Activated naive CD4-positive, alpha-beta T cell treated with anti-CD3 and anti-CD28 coated beads for 36 hours (primary cell): ENCODE data around the gene PHLDB2. TPM values are rescaled to one million over a fixed set of nuclear protein-coding genes. Genes with fewer than 3 reads are reported as not detected.

ENCODE experiments used
- CTCF ChIA-PET: fragments of 350-600 bp; sonication (Branson Sonifier 250); formaldehyde crosslinking; loops from one replicate; lab custom pipeline; 2021; ENCODE audit warnings: antibody characterized with exemption; lab: Charles Lee
- DNase-seq: peaks from one replicate; pipeline ENCODE4 v3.0.0-alpha.2; 2020
- H3K27ac Mint-ChIP-seq: one replicate; pipeline ENCODE4 v1.8.0; 2021; ENCODE audit warnings: mild to moderate bottlenecking, mixed read lengths
- H3K27me3 Mint-ChIP-seq: one replicate; pipeline ENCODE4 v1.8.0; 2021; ENCODE audit warnings: low read depth, mixed read lengths
- H3K36me3 Mint-ChIP-seq: one replicate; pipeline ENCODE4 v1.8.0; 2021; ENCODE audit warnings: low read depth, mixed read lengths
- H3K4me1 Mint-ChIP-seq: one replicate; pipeline ENCODE4 v1.8.0; 2021; ENCODE audit warnings: low read depth, mixed read lengths
- H3K4me3 Mint-ChIP-seq: one replicate; pipeline ENCODE4 v1.8.0; 2021; ENCODE audit warnings: mild to moderate bottlenecking, moderate library complexity, mixed read lengths
- H3K9me3 Mint-ChIP-seq: one replicate; pipeline ENCODE4 v1.8.0; 2021; ENCODE audit warnings: mixed read lengths
- intact Hi-C: fragments of 100-400 bp; cut with micrococcal nuclease; formaldehyde crosslinking; loops from one replicate; pipeline ENCODE4 v1.15.1; 2023
- total RNA-seq, 2 experiments: library from RNA; stranded (reverse); gene quantifications; one replicate each; pipeline ENCODE4 v1.2.3, GENCODE V29; 2021

Gene PHLDB2
- total RNA-seq, 2 experiments from 2014 or later: 1.1 TPM

GRCh38 chr3:111864821-111865656, 6.0 kb downstream of the PHLDB2 start:
- CTCF ChIA-PET: interaction anchor here (0.7 to 1.5 kb wide), 4 partner anchors 11 to 148 kb away, joined by 3 to 5 read pairs (median 3); no protein-coding TSS in a partner anchor
- peaks cover 7% of the 10 kb centered on the region for H3K4me1 Mint-ChIP-seq
- H3K27me3 Mint-ChIP-seq: peaks cover 25% of the 10 kb centered on the region
- no peak overlapping the region for H3K4me3 Mint-ChIP-seq
- intact Hi-C loops: loop anchor here (5.0 kb wide), 1 partner anchor 288 kb away; no protein-coding TSS in a partner anchor
- no peak for DNase-seq
- no peaks in the 10 kb centered on the region for H3K36me3 Mint-ChIP-seq
- H3K27ac Mint-ChIP-seq: no peak overlapping the region
- no peaks in the 10 kb centered on the region for H3K9me3 Mint-ChIP-seq

GRCh38 chr3:111867889-111868426, 8.9 kb downstream of the PHLDB2 start:
- CTCF ChIA-PET: interaction anchor here (0.7 to 1.5 kb wide), 5 partner anchors 7 to 150 kb away, joined by 3 to 6 read pairs (median 4); no protein-coding TSS in a partner anchor
- DNase-seq: no peak
- Mint-ChIP-seq H3K4me1 (no peaks in the 10 kb centered on the region), H3K9me3 (no peaks in the 10 kb centered on the region), H3K4me3 (no peak overlapping the region), H3K36me3 (no peaks in the 10 kb centered on the region), H3K27ac (no peak overlapping the region), H3K27me3 (peaks cover 6% of the 10 kb centered on the region)
- intact Hi-C loops: no loop called here

- Mint-ChIP-seq H3K27me3 (peaks cover 2% of the 10 kb centered on the region), H3K36me3 (no peaks in the 10 kb centered on the region), H3K27ac (no peak overlapping the region), H3K4me1 (no peaks in the 10 kb centered on the region), H3K4me3 (no peak overlapping the region), H3K9me3 (no peaks in the 10 kb centered on the region)
- intact Hi-C loops: no loop called here
- CTCF ChIA-PET: interaction anchor here (0.8 kb wide), 1 partner anchor 84 kb away, joined by 3 read pairs; no protein-coding TSS in a partner anchor
- DNase-seq: no peak
Measured at GRCh38 chr3:111870620-111871019, 11.6 kb downstream of the PHLDB2 start.

GRCh38 chr3:111871809-111872623, 13.0 kb downstream of the PHLDB2 start:
- intact Hi-C loops: no loop called here
- H3K9me3 Mint-ChIP-seq: no peaks in the 10 kb centered on the region
- no peaks in the 10 kb centered on the region for H3K27me3 Mint-ChIP-seq
- H3K36me3 Mint-ChIP-seq: no peaks in the 10 kb centered on the region
- CTCF ChIA-PET: interaction anchor here (0.6 to 0.9 kb wide), 2 partner anchors 12 to 23 kb away, joined by 3 read pairs; no protein-coding TSS in a partner anchor
- H3K4me3 Mint-ChIP-seq: no peak overlapping the region
- DNase-seq: no peak
- no peak overlapping the region for H3K27ac Mint-ChIP-seq
- H3K4me1 Mint-ChIP-seq: no peaks in the 10 kb centered on the region

- Mint-ChIP-seq H3K27me3 (no peaks in the 10 kb centered on the region), H3K4me3 (no peak overlapping the region), H3K9me3 (no peaks in the 10 kb centered on the region), H3K36me3 (no peaks in the 10 kb centered on the region), H3K27ac (no peak overlapping the region), H3K4me1 (no peaks in the 10 kb centered on the region)
- CTCF ChIA-PET: interaction anchor here (0.9 kb wide), 1 partner anchor 24 kb away, joined by 3 read pairs; no protein-coding TSS in a partner anchor
- intact Hi-C loops: no loop called here
- no peak for DNase-seq
Measured at GRCh38 chr3:111872979-111873378, 13.9 kb downstream of the PHLDB2 start.

GRCh38 chr3:111874177-111874820, 15.2 kb downstream of the PHLDB2 start:
- Mint-ChIP-seq H3K4me3 (no peak overlapping the region), H3K4me1 (no peaks in the 10 kb centered on the region), H3K27ac (no peak overlapping the region), H3K27me3 (peaks cover 3% of the 10 kb centered on the region), H3K9me3 (no peaks in the 10 kb centered on the region), H3K36me3 (no peaks in the 10 kb centered on the region)
- intact Hi-C loops: no loop called here
- CTCF ChIA-PET: interaction anchor here (0.7 kb wide), 2 partner anchors 62 to 349 kb away, joined by 3 to 4 read pairs; no protein-coding TSS in a partner anchor
- DNase-seq: no peak

- no peak overlapping the region for H3K4me3 Mint-ChIP-seq
- intact Hi-C loops: no loop called here
- CTCF ChIA-PET: interaction anchor here (0.5 to 0.6 kb wide), 2 partner anchors 20 to 87 kb away, joined by 3 read pairs; no protein-coding TSS in a partner anchor
- no peaks in the 10 kb centered on the region for H3K4me1 Mint-ChIP-seq
- no peak overlapping the region for H3K27ac Mint-ChIP-seq
- DNase-seq: no peak
- H3K27me3 Mint-ChIP-seq: peaks cover 5% of the 10 kb centered on the region
- H3K9me3 Mint-ChIP-seq: peaks cover 3% of the 10 kb centered on the region
- H3K36me3 Mint-ChIP-seq: no peaks in the 10 kb centered on the region
Measured at GRCh38 chr3:111881480-111881879, 22.4 kb downstream of the PHLDB2 start.

GRCh38 chr3:111882194-111882593, 23.1 kb downstream of the PHLDB2 start:
- Mint-ChIP-seq H3K36me3 (no peaks in the 10 kb centered on the region), H3K4me1 (no peaks in the 10 kb centered on the region), H3K27me3 (peaks cover 5% of the 10 kb centered on the region), H3K9me3 (peaks cover 3% of the 10 kb centered on the region), H3K27ac (no peak overlapping the region), H3K4me3 (no peak overlapping the region)
- intact Hi-C loops: no loop called here
- no peak for DNase-seq
- CTCF ChIA-PET: interaction anchor here (1.3 kb wide), 1 partner anchor 165 kb away, joined by 6 read pairs; no protein-coding TSS in a partner anchor

- Mint-ChIP-seq H3K36me3 (no peaks in the 10 kb centered on the region), H3K4me1 (no peaks in the 10 kb centered on the region), H3K9me3 (peaks cover 3% of the 10 kb centered on the region), H3K27ac (no peak overlapping the region), H3K27me3 (peaks cover 5% of the 10 kb centered on the region), H3K4me3 (no peak overlapping the region)
- intact Hi-C loops: no loop called here
- no peak for DNase-seq
- CTCF ChIA-PET: interaction anchor here (1.3 kb wide), 1 partner anchor 165 kb away, joined by 6 read pairs; no protein-coding TSS in a partner anchor
Measured at GRCh38 chr3:111882799-111883198, 23.7 kb downstream of the PHLDB2 start.

GRCh38 chr3:111884411-111885018, 25.4 kb downstream of the PHLDB2 start:
- no peak for DNase-seq
- intact Hi-C loops: no loop called here
- H3K27ac Mint-ChIP-seq: no peak overlapping the region
- CTCF ChIA-PET: interaction anchor here (0.8 to 1.4 kb wide), 2 partner anchors 21 to 160 kb away, joined by 3 read pairs; no protein-coding TSS in a partner anchor
- peaks cover 2% of the 10 kb centered on the region for H3K27me3 Mint-ChIP-seq
- H3K36me3 Mint-ChIP-seq: no peaks in the 10 kb centered on the region
- H3K4me3 Mint-ChIP-seq: no peak overlapping the region
- peaks cover 3% of the 10 kb centered on the region for H3K9me3 Mint-ChIP-seq
- H3K4me1 Mint-ChIP-seq: no peaks in the 10 kb centered on the region

- Mint-ChIP-seq H3K4me3 (no peak overlapping the region), H3K27me3 (peaks cover 2% of the 10 kb centered on the region), H3K4me1 (no peaks in the 10 kb centered on the region), H3K9me3 (peaks cover 3% of the 10 kb centered on the region), H3K27ac (no peak overlapping the region), H3K36me3 (no peaks in the 10 kb centered on the region)
- no peak for DNase-seq
- CTCF ChIA-PET: interaction anchor here (0.6 kb wide), 1 partner anchor 71 kb away, joined by 3 read pairs; no protein-coding TSS in a partner anchor
- intact Hi-C loops: no loop called here
Measured at GRCh38 chr3:111885578-111885977, 26.5 kb downstream of the PHLDB2 start.
